Measurements from ENCODE around the gene GBF1. TPM values are rescaled to one million over a fixed set of nuclear protein-coding genes. Genes with fewer than 3 reads are reported as not detected.

Gene GBF1
- total and polyA plus RNA-seq, 10 of the 15 experiments (the other 5 are each of a cell fraction or from before 2014, with no cell fraction given) = 0.82 to 42.0 (median 21.8) TPM

DNA sequence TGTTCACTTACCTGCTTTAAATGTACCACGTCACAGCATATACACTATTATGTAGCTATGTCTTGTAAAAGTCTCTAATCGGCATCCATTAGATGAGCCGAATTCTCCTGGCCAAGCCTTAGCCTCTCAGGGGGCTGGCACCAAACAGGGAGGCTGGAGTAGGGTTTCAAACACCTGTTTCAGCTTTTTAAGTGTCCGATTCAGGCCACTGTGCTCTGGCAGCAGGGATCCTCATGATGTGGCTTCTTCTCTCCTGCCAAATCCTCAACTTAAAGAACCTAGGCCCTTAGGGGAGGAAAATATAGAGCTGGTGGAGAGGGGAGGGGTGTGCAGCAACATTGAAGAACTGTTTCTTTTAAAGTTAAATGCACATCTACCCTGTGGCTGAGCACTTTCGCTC lies 81.7 kb downstream of the GBF1 start:
- no peak overlapping the region for H3K4me3 ChIP-seq
- POLR2A ChIA-PET = interaction anchor here (1.4 kb wide), 1 partner anchor 92 kb away, joined by 4 read pairs; no protein-coding TSS in a partner anchor
- DNase-seq (ENCODE audit: low read depth, low spot score) (no peak), ATAC-seq (no peak), FAIRE-seq (no peak)
- RAD21 ChIA-PET (ENCODE audit: unreplicated experiment) = interaction anchor here (0.7 kb wide), 1 partner anchor 36 kb away, joined by 3 read pairs; no protein-coding TSS in a partner anchor
- peaks cover 2% of the 10 kb centered on the region for H3K79me2 ChIP-seq (ENCODE audit: control insufficient read depth, insufficient read depth, low read length)
- SMC1A ChIA-PET (ENCODE audit: uncharacterized antibody, unreplicated experiment) = interaction anchor here (0.5 to 1.0 kb wide), 2 partner anchors 11 to 22 kb away, joined by 3 read pairs; no protein-coding TSS in a partner anchor
- no peaks in the 10 kb centered on the region for H3K9me3 ChIP-seq (replicated peaks; ENCODE audit: control insufficient read depth, insufficient read depth, low read length)
- no TSS peak for BruUV-seq (replicated peaks)
- 97% methylated on average over 5 of the region's 5 CpGs for WGBS (ENCODE audit: insufficient coverage, insufficient replicate concordance, low lambda C conversion rate, missing lambda C conversion rate)
- CTCF ChIA-PET = interaction anchor here (1.1 to 5.9 kb wide), 5 partner anchors 18 to 159 kb away, joined by 3 to 37 read pairs (median 4); no protein-coding TSS in a partner anchor
- in situ Hi-C loops (cut with MboI) = no loop called here
- H3K27me3 ChIP-seq (replicated peaks in 1 of 2; ENCODE audit: control insufficient read depth in 2 of 2, insufficient read depth in 2 of 2, low read length in 1 of 2) = no peaks in the 10 kb centered on the region
- H4K20me1 ChIP-seq (ENCODE audit: control insufficient read depth, insufficient read depth) = no peaks in the 10 kb centered on the region
- H3K27ac ChIP-seq (ENCODE audit: control insufficient read depth, insufficient read depth) = no peak overlapping the region
- H3K4me2 ChIP-seq (ENCODE audit: control insufficient read depth, insufficient read depth) = no peak overlapping the region
- H3K36me3 ChIP-seq (ENCODE audit: control insufficient read depth in 2 of 2, insufficient read depth in 2 of 2, low read length in 1 of 2) = peaks cover 0 to 1% of the 10 kb centered on the region in 2 experiments; a peak in 1 of 4 replicates
- no peak overlapping the region for H3K9ac ChIP-seq (ENCODE audit: control insufficient read depth, insufficient read depth, low read length)
- H3K4me1 ChIP-seq (ENCODE audit: control insufficient read depth, insufficient read depth, low read length) = peaks cover 4% of the 10 kb centered on the region; the same call in 1 of the 2 replicates
- no peak overlapping the region for H2AFZ ChIP-seq (ENCODE audit: control insufficient read depth, low read depth, low read length)
- intact Hi-C loops (cut with micrococcal nuclease; ENCODE audit: unreplicated experiment) = no loop called here
- TF ChIP-seq, protein P1, sequence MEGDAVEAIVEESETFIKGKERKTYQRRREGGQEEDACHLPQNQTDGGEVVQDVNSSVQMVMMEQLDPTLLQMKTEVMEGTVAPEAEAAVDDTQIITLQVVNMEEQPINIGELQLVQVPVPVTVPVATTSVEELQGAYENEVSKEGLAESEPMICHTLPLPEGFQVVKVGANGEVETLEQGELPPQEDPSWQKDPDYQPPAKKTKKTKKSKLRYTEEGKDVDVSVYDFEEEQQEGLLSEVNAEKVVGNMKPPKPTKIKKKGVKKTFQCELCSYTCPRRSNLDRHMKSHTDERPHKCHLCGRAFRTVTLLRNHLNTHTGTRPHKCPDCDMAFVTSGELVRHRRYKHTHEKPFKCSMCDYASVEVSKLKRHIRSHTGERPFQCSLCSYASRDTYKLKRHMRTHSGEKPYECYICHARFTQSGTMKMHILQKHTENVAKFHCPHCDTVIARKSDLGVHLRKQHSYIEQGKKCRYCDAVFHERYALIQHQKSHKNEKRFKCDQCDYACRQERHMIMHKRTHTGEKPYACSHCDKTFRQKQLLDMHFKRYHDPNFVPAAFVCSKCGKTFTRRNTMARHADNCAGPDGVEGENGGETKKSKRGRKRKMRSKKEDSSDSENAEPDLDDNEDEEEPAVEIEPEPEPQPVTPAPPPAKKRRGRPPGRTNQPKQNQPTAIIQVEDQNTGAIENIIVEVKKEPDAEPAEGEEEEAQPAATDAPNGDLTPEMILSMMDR (IDR thresholded peaks at IDR 0.05 in 2 of 3, conservative IDR thresholded peaks at IDR 0.05 in 1 of 3; ENCODE audit: control insufficient read depth in 2 of 3, extremely low read depth in 1 of 3, insufficient read depth in 1 of 3, low read depth in 3 of 3, low read length in 3 of 3) = no peak
- TF ChIP-seq CREM (IDR thresholded peaks at IDR 0.05; ENCODE audit: low read depth) (no peak), LARP7 (IDR thresholded peaks at IDR 0.05) (no peak), TCF7 (IDR thresholded peaks at IDR 0.05; ENCODE audit: borderline replicate concordance) (no peak), HCFC1 (IDR thresholded peaks at IDR 0.05; ENCODE audit: low read length) (no peak), RBBP5 (conservative IDR thresholded peaks at IDR 0.05) (no peak), SUZ12 (IDR thresholded peaks at IDR 0.05; ENCODE audit: unreplicated experiment) (no peak), BRCA1 (IDR thresholded peaks at IDR 0.05; ENCODE audit: low read depth, low read length) (no peak), POLR2AphosphoS2 (IDR thresholded peaks at IDR 0.05; ENCODE audit: low read depth, low read length) (no peak), NFXL1 (IDR thresholded peaks at IDR 0.05; ENCODE audit: borderline replicate concordance) (no peak), NFYB (IDR thresholded peaks at IDR 0.05; ENCODE audit: insufficient read depth, low read depth, low read length) (no peak)
- TF ChIP-seq, protein P2, sequence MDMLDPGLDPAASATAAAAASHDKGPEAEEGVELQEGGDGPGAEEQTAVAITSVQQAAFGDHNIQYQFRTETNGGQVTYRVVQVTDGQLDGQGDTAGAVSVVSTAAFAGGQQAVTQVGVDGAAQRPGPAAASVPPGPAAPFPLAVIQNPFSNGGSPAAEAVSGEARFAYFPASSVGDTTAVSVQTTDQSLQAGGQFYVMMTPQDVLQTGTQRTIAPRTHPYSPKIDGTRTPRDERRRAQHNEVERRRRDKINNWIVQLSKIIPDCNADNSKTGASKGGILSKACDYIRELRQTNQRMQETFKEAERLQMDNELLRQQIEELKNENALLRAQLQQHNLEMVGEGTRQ (IDR thresholded peaks at IDR 0.05; ENCODE audit: borderline replicate concordance, low read depth, low read length) = no peak
- TF ChIP-seq, protein P3, sequence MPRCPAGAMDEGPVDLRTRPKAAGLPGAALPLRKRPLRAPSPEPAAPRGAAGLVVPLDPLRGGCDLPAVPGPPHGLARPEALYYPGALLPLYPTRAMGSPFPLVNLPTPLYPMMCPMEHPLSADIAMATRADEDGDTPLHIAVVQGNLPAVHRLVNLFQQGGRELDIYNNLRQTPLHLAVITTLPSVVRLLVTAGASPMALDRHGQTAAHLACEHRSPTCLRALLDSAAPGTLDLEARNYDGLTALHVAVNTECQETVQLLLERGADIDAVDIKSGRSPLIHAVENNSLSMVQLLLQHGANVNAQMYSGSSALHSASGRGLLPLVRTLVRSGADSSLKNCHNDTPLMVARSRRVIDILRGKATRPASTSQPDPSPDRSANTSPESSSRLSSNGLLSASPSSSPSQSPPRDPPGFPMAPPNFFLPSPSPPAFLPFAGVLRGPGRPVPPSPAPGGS (IDR thresholded peaks at IDR 0.05; ENCODE audit: borderline replicate concordance, insufficient read depth, low read depth, low read length, poor library complexity, severe bottlenecking) = no peak
- TF ChIP-seq, protein P4, sequence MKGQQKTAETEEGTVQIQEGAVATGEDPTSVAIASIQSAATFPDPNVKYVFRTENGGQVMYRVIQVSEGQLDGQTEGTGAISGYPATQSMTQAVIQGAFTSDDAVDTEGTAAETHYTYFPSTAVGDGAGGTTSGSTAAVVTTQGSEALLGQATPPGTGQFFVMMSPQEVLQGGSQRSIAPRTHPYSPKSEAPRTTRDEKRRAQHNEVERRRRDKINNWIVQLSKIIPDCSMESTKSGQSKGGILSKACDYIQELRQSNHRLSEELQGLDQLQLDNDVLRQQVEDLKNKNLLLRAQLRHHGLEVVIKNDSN (IDR thresholded peaks at IDR 0.05; ENCODE audit: borderline replicate concordance, extremely low read length, insufficient read depth, low read depth, low read length) = no peak
- TF ChIP-seq, protein P5, sequence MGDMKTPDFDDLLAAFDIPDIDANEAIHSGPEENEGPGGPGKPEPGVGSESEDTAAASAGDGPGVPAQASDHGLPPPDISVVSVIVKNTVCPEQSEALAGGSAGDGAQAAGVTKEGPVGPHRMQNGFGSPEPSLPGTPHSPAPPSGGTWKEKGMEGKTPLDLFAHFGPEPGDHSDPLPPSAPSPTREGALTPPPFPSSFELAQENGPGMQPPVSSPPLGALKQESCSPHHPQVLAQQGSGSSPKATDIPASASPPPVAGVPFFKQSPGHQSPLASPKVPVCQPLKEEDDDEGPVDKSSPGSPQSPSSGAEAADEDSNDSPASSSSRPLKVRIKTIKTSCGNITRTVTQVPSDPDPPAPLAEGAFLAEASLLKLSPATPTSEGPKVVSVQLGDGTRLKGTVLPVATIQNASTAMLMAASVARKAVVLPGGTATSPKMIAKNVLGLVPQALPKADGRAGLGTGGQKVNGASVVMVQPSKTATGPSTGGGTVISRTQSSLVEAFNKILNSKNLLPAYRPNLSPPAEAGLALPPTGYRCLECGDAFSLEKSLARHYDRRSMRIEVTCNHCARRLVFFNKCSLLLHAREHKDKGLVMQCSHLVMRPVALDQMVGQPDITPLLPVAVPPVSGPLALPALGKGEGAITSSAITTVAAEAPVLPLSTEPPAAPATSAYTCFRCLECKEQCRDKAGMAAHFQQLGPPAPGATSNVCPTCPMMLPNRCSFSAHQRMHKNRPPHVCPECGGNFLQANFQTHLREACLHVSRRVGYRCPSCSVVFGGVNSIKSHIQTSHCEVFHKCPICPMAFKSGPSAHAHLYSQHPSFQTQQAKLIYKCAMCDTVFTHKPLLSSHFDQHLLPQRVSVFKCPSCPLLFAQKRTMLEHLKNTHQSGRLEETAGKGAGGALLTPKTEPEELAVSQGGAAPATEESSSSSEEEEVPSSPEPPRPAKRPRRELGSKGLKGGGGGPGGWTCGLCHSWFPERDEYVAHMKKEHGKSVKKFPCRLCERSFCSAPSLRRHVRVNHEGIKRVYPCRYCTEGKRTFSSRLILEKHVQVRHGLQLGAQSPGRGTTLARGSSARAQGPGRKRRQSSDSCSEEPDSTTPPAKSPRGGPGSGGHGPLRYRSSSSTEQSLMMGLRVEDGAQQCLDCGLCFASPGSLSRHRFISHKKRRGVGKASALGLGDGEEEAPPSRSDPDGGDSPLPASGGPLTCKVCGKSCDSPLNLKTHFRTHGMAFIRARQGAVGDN (IDR thresholded peaks at IDR 0.05) = no peak

All from GM12878 (cell line).